DND-41 (cell line): ENCODE measurements around the gene BCO2.

ENCODE experiments used
- ATAC-seq: fragments of 200-7000 bp; cut with Tn5 transposase; 3 replicates; pipeline ENCODE4 v1.9.1; 2021; ENCODE audit warnings: low read depth; ENCODE audit not compliant: insufficient read depth
- DNase-seq: peaks from one replicate; pipeline ENCODE4 v3.0.0-alpha.2; 2020
- H2AFZ ChIP-seq: 2 replicates; pipeline ENCODE4 v1.6.0; 2012; ENCODE audit warnings: low read depth, low read length
- H3K27ac ChIP-seq: 2 replicates; pipeline ENCODE4 v1.5.1; 2012; ENCODE audit warnings: low read length, inconsistent platforms
- H3K27me3 ChIP-seq: fragments of 200-600 bp; sonication (generic); 2 replicates; pipeline ENCODE4 v1.6.0; 2012; ENCODE audit warnings: low read length, mild to moderate bottlenecking, inconsistent platforms; ENCODE audit not compliant: insufficient read depth, poor library complexity
- H3K36me3 ChIP-seq: 2 replicates; pipeline ENCODE4 v1.5.1; 2012; ENCODE audit warnings: low read length, inconsistent platforms; ENCODE audit not compliant: insufficient read depth
- H3K4me1 ChIP-seq: 2 replicates; pipeline ENCODE4 v1.5.1; 2012; ENCODE audit warnings: mild to moderate bottlenecking, low read length; ENCODE audit not compliant: insufficient read depth
- H3K4me2 ChIP-seq: 2 replicates; pipeline ENCODE4 v1.6.0; 2012; ENCODE audit warnings: mild to moderate bottlenecking, moderate library complexity, low read length, inconsistent platforms; ENCODE audit not compliant: insufficient read depth
- H3K4me3 ChIP-seq, 2 experiments: fragments of 200-600 bp in 1 of 2; shearing (Covaris generic) in 1 of 2; 2 replicates each; pipeline ENCODE4 v1.5.1; 2012 to 2016; ENCODE audit warnings: inconsistent platforms in 2 of 2, low read length in 2 of 2, mild to moderate bottlenecking in 2 of 2, low read depth in 1 of 2, moderate library complexity in 1 of 2
- H3K79me2 ChIP-seq: 2 replicates; pipeline ENCODE4 v1.6.0; 2012; ENCODE audit warnings: low read length, inconsistent platforms; ENCODE audit not compliant: insufficient read depth
- H3K9ac ChIP-seq: 2 replicates; pipeline ENCODE4 v1.6.0; 2012; ENCODE audit warnings: low read depth, mild to moderate bottlenecking, inconsistent platforms, low read length, moderate library complexity
- H3K9me3 ChIP-seq: 2 replicates; pipeline ENCODE4 v1.5.1; 2012; ENCODE audit warnings: low read length, moderate library complexity, mild to moderate bottlenecking, inconsistent platforms; ENCODE audit not compliant: insufficient read depth, severe bottlenecking
- H4K20me1 ChIP-seq: 2 replicates; pipeline ENCODE4 v1.6.0; 2012; ENCODE audit warnings: low read length; ENCODE audit not compliant: insufficient read depth
- CTCF ChIP-seq: IDR thresholded peaks from 2 replicates; pipeline ENCODE4 v1.5.1; 2012; ENCODE audit warnings: borderline replicate concordance, low read length, moderate library complexity, mild to moderate bottlenecking; ENCODE audit not compliant: poor library complexity, severe bottlenecking; ENCODE audit errors: extremely low read depth
- EZH2 ChIP-seq: IDR thresholded peaks from 3 replicates; pipeline ENCODE4 v1.6.1; 2012; ENCODE audit warnings: borderline replicate concordance, low read depth, mild to moderate bottlenecking, moderate library complexity, low read length, inconsistent platforms; ENCODE audit not compliant: severe bottlenecking

The BCO2 gene

GRCh38 chr11:112175599-112175952 is 264 bp downstream of the BCO2 start:
- H3K79me2 ChIP-seq: no peaks in the 10 kb centered on the region
- no peaks in the 10 kb centered on the region for H3K4me1 ChIP-seq
- DNase-seq (no peak), ATAC-seq (no peak)
- no peak overlapping the region for H3K4me3 ChIP-seq
- H3K4me2 ChIP-seq: no peak overlapping the region
- H4K20me1 ChIP-seq: no peaks in the 10 kb centered on the region
- no peak overlapping the region for H3K9ac ChIP-seq
- no peaks in the 10 kb centered on the region for H3K9me3 ChIP-seq
- no peak overlapping the region for H3K27ac ChIP-seq
- TF ChIP-seq CTCF (no peak), EZH2 (no peak)
- H3K27me3 ChIP-seq: no peaks in the 10 kb centered on the region
- no peaks in the 10 kb centered on the region for H3K36me3 ChIP-seq
- no peak overlapping the region for H2AFZ ChIP-seq

- no peak for DNase-seq
- H3K4me2 ChIP-seq: no peak overlapping the region
- H4K20me1 ChIP-seq: no peaks in the 10 kb centered on the region
Measured at GRCh38 chr11:112176077-112176476, 765 bp downstream of the BCO2 start.

DNA sequence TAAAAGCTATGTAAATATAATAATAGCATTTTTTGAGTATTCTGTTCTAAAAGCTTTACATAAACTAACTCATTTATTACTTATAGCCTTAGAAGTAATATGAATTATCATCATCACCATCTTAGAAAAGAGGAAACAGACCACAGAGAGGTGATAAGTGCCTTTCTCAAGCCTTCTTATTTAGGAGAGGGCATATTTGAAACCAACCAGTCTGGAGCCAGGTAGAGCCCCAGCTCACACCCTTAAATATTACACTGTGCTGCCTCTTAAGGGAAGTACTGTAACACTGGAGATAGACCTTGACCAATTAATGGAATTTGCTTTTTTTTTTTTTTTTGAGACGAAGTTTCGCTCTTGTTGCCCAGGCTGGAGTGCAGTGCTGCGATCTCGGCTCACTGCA is 2.3 kb downstream of the BCO2 start:
- no peak overlapping the region for H3K9ac ChIP-seq
- no peak for ATAC-seq
- no peaks in the 10 kb centered on the region for H3K9me3 ChIP-seq
- H3K4me3 ChIP-seq: no peak overlapping the region
- no peak for DNase-seq
- no peaks in the 10 kb centered on the region for H3K79me2 ChIP-seq
- H3K27me3 ChIP-seq: no peaks in the 10 kb centered on the region
- no peaks in the 10 kb centered on the region for H3K36me3 ChIP-seq
- H4K20me1 ChIP-seq: no peaks in the 10 kb centered on the region
- no peaks in the 10 kb centered on the region for H3K4me1 ChIP-seq
- TF ChIP-seq CTCF (no peak), EZH2 (no peak)
- no peak overlapping the region for H3K4me2 ChIP-seq
- H2AFZ ChIP-seq: no peak overlapping the region
- no peak overlapping the region for H3K27ac ChIP-seq

More at GRCh38 chr11:112176077-112176476, 765 bp downstream of the BCO2 start:
- H3K9me3 ChIP-seq: no peaks in the 10 kb centered on the region
- no peaks in the 10 kb centered on the region for H3K36me3 ChIP-seq
- no peaks in the 10 kb centered on the region for H3K4me1 ChIP-seq
- no peak overlapping the region for H3K4me3 ChIP-seq
- H3K79me2 ChIP-seq: no peaks in the 10 kb centered on the region
- no peak overlapping the region for H2AFZ ChIP-seq
- TF ChIP-seq CTCF (no peak), EZH2 (no peak)
- H3K27ac ChIP-seq: no peak overlapping the region
- no peak overlapping the region for H3K9ac ChIP-seq
- no peak for ATAC-seq
- H3K27me3 ChIP-seq: no peaks in the 10 kb centered on the region

DNA sequence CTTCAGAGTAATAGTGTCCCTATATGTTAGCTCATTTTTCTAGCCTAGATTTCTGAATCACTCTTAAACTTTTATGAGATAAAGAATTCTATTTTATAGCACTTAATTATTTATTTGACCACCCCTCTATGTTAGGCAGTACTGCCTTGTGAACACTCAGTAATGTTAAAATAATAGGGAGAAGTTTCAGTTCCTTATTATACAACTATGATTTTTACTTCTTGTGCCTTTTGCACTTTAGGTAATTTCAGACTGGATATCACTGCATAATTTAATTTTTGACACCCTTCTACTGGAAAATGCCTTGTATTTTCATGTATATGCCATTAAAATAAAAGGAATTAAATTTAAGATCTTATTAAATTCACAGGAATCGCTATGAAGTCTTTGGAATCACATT is 3.1 kb downstream of the BCO2 start:
- H3K9me3 ChIP-seq: no peaks in the 10 kb centered on the region

More for the DNA sequence above, 3.1 kb downstream of the BCO2 start:
- Histone ChIP-seq H2AFZ (no peak overlapping the region), H4K20me1 (no peaks in the 10 kb centered on the region), H3K27me3 (no peaks in the 10 kb centered on the region), H3K4me1 (no peaks in the 10 kb centered on the region), H3K79me2 (no peaks in the 10 kb centered on the region), H3K36me3 (no peaks in the 10 kb centered on the region), H3K9ac (no peak overlapping the region), H3K4me3 (no peak overlapping the region), H3K4me2 (no peak overlapping the region), H3K27ac (no peak overlapping the region)
- no peak for ATAC-seq
- no peak for TF ChIP-seq EZH2
- no peak for TF ChIP-seq CTCF
- DNase-seq: no peak
